AG04449 (cell line): ENCODE results near the gene TLR5.

Experiments
- CTCF ChIA-PET: fragments of 350-600 bp; formaldehyde crosslinking; extraction: SDS; loops from one replicate; lab custom pipeline; 2021; ENCODE audit warnings: antibody characterized with exemption; lab: Yijun Ruan, JAX
- POLR2A ChIA-PET: fragments of 400-600, 350-600 bp; formaldehyde crosslinking; extraction: SDS; loops from one replicate; lab custom pipeline; 2020; ENCODE audit warnings: antibody characterized with exemption, inconsistent platforms; lab: Yijun Ruan, JAX
- DNase-seq: peaks from one replicate; pipeline ENCODE4 v3.0.0-alpha.2; 2010; ENCODE audit warnings: low read depth, low spot score
- H3K4me3 ChIP-seq: 2 replicates; pipeline ENCODE4 v1.5.1; 2011; ENCODE audit warnings: low read depth, mild to moderate bottlenecking, control low read depth, low read length
- CTCF ChIP-seq: IDR thresholded peaks from one replicate; pipeline ENCODE4 v1.5.1; 2011; ENCODE audit warnings: mild to moderate bottlenecking, moderate library complexity, low read length, control low read depth, inconsistent platforms; ENCODE audit not compliant: insufficient read depth; ENCODE audit errors: missing control alignments

TLR5 gene

DNA sequence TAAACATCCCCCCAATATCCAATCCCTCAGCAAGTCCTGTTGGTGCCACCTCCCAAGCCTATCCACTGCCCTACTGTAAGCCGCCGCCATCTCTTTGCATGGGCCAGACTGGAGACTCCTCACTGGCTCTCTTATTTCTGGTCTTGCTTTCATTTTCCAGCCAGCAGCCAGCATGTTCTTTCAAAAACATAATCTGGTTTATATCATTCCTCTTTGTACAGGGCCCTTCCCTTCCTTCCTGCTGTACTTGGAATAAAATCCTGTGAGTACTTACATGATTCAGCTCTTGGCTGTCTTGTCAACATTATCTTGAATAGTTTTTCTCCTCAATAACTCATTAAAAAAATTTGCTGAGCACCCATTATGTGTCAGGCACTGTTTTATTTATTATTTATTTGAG lies 28.2 kb downstream of the TLR5 start:
- no peak for TF ChIP-seq CTCF
- CTCF ChIA-PET, result interaction anchor here (0.7 to 5.4 kb wide), 6 partner anchors 8 to 25 kb away, joined by 3 to 51 read pairs (median 7); no protein-coding TSS in a partner anchor
- H3K4me3 ChIP-seq, result no peak overlapping the region
- no peak for DNase-seq
- POLR2A ChIA-PET, result no interaction called here

GRCh38 chr1:223110952-223111351 lies 32.1 kb downstream of the TLR5 start:
- TF ChIP-seq CTCF, result no peak
- no peak for DNase-seq
- no peak overlapping the region for H3K4me3 ChIP-seq
- ChIA-PET POLR2A (no interaction called here), CTCF (interaction anchor here (1.0 to 5.4 kb wide), 3 partner anchors 12 to 573 kb away, joined by 3 to 51 read pairs (median 5); no protein-coding TSS in a partner anchor)

DNA sequence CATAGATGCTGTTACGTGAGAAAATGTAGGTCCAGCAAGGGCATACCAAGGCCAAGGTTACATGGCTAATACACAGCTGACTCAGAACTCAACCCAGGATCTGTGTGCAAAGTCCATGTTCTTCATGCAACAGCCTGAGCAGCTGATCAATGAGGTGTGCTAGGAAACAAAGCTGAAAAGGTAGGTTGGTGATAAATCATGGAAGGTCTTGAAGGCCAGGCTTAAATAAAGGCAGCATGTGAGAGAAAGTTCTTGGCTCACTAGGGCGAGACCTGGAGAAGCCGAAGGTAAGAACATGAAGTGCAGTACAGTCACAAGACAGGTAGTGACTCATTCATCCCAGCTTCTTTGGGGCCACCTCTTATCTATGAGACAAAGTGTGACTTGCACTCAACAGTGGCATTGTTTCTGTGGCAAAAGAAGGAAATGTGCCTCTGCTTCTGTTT lies 33.4 kb downstream of the TLR5 start:
- no peak for DNase-seq
- H3K4me3 ChIP-seq, result no peak overlapping the region
- TF ChIP-seq CTCF, result no peak
- CTCF ChIA-PET, result interaction anchor here (1.0 to 2.1 kb wide), 4 partner anchors 12 to 24 kb away, joined by 3 to 7 read pairs (median 4); no protein-coding TSS in a partner anchor
- POLR2A ChIA-PET, result no interaction called here

DNA sequence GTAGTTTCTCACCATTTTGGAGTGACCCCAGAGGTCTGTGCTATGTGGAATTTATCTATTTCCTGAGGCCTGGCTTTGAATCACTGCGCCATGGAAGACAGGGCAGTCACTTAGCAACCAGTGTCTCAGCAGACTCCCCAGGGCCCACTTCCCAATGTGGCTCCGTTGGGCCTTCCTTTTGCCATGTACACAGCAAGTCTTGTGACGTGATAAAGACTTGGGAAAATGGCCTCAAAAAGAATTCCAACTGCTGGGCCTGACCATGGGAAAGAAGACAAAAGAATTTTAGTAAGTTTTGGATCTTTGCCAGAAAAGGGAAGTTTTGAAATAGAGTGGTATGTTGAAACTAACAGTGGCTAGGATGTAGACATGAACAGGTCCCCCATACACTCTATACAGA lies 36.2 kb downstream of the TLR5 start:
- no peak for DNase-seq
- H3K4me3 ChIP-seq, result no peak overlapping the region
- no peak for TF ChIP-seq CTCF
- POLR2A ChIA-PET, result no interaction called here
- CTCF ChIA-PET, result interaction anchor here (2.4 to 4.7 kb wide), 2 partner anchors 16 to 17 kb away, joined by 12 to 27 read pairs; no protein-coding TSS in a partner anchor

- TF ChIP-seq CTCF, result no peak
- DNase-seq, result no peak
- CTCF ChIA-PET, result interaction anchor here (1.4 to 4.7 kb wide), 3 partner anchors 11 to 17 kb away, joined by 5 to 27 read pairs (median 12); no protein-coding TSS in a partner anchor
- H3K4me3 ChIP-seq, result no peak overlapping the region
- POLR2A ChIA-PET, result no interaction called here
Measured at GRCh38 chr1:223105568-223105967, 37.5 kb downstream of the TLR5 start.

- POLR2A ChIA-PET, result no interaction called here
- DNase-seq, result no peak
- H3K4me3 ChIP-seq, result no peak overlapping the region
- TF ChIP-seq CTCF, result no peak
- CTCF ChIA-PET, result interaction anchor here (0.8 to 3.0 kb wide), 4 partner anchors 9 to 31 kb away, joined by 3 to 19 read pairs (median 4); no protein-coding TSS in a partner anchor
Measured at GRCh38 chr1:223102797-223103533, 40.1 kb downstream of the TLR5 start.
